ENCODE data around the gene MON2. TPM values are rescaled to one million over a fixed set of nuclear protein-coding genes. Genes with fewer than 3 reads are reported as not detected.

MON2 gene
- total RNA-seq, 1 donor from 2014 or later: 62.3 TPM

DNA sequence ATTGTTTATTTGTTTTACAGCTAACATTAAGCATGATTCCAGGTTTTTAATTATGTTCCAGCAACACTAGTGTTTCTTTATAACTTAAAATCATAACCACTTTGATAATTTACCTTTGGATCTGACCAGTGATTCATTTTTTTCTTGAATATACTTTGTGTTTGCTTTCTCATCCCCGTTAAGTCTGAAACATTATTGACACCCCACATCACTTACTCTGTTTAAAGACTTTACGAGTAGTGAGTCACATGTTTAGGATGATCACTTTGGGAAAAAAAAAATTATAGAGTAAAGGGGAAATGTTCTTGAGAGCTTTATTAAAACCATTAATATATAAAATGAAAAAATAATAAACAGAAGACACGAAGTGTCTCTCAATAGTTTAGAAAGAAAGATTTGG lies 132.2 kb downstream of the MON2 start:
- H3K27ac ChIP-seq: no peak overlapping the region
- H4K20me1 ChIP-seq (ENCODE audit: low read depth): no peaks in the 10 kb centered on the region
- no peak overlapping the region for H3K27ac Mint-ChIP-seq
- H3K4me1 Mint-ChIP-seq: peaks cover 9% of the 10 kb centered on the region
- H3K4me3 ChIP-seq: no peak overlapping the region
- TF ChIP-seq, protein P1, sequence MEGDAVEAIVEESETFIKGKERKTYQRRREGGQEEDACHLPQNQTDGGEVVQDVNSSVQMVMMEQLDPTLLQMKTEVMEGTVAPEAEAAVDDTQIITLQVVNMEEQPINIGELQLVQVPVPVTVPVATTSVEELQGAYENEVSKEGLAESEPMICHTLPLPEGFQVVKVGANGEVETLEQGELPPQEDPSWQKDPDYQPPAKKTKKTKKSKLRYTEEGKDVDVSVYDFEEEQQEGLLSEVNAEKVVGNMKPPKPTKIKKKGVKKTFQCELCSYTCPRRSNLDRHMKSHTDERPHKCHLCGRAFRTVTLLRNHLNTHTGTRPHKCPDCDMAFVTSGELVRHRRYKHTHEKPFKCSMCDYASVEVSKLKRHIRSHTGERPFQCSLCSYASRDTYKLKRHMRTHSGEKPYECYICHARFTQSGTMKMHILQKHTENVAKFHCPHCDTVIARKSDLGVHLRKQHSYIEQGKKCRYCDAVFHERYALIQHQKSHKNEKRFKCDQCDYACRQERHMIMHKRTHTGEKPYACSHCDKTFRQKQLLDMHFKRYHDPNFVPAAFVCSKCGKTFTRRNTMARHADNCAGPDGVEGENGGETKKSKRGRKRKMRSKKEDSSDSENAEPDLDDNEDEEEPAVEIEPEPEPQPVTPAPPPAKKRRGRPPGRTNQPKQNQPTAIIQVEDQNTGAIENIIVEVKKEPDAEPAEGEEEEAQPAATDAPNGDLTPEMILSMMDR (IDR thresholded peaks at IDR 0.05): no peak
- TF ChIP-seq EZH2 (IDR thresholded peaks at IDR 0.05) (no peak), EZH2phosphoT487 (IDR thresholded peaks at IDR 0.05) (no peak)
- peaks cover 3% of the 10 kb centered on the region for H3K36me3 Mint-ChIP-seq
- H3F3A ChIP-seq (ENCODE audit: low read depth): peaks cover 34% of the 10 kb centered on the region
- H3K4me2 ChIP-seq: no peak overlapping the region
- no peaks in the 10 kb centered on the region for H3K9me3 ChIP-seq (ENCODE audit: low read depth)
- H3K9me3 Mint-ChIP-seq: no peaks in the 10 kb centered on the region
- H3K36me3 ChIP-seq: no peaks in the 10 kb centered on the region
- H3K4me1 ChIP-seq: peaks cover 8% of the 10 kb centered on the region
- H3K4me3 Mint-ChIP-seq: no peak overlapping the region
- no peak overlapping the region for H2AFZ ChIP-seq (replicated peaks)
- H3K27me3 Mint-ChIP-seq (ENCODE audit: insufficient read depth, low read depth): peaks cover 5% of the 10 kb centered on the region
- H3K9ac ChIP-seq: no peak overlapping the region
- no peaks in the 10 kb centered on the region for H3K27me3 ChIP-seq
- no peak for DNase-seq (ENCODE audit: low spot score)
- peaks cover 8% of the 10 kb centered on the region for H3K79me2 ChIP-seq (ENCODE audit: low read depth)

DNA sequence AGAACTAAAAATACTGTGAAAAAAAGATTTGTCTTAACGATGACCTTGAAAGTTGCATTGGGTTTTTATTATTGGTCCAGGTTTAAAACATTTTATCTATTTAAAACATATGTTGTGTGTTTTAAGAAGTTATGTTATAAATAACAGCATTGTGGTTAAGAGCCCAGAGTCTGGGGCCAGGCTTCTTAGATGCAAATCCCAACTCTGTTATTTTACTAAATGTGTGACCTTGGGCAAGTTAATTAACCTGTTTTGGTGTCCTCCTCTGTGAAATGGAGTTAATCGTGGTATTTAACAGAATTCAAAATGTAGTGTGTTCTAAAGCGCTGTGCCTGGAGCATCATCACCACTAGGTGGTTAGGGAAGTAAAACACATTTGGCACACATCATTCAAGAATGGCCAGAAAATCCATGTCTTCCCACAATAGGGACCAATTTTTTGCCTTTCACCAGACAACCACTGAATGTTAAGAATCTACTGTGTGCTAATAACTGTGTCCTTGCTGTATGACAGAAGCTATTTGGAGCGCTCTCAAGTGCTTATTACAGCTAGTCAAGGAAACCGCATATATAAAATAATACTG lies 133.3 kb downstream of the MON2 start:
- peaks cover 10% of the 10 kb centered on the region for H3K4me1 ChIP-seq
- no peak overlapping the region for H3K4me2 ChIP-seq
- Mint-ChIP-seq H3K36me3 (peaks cover 9% of the 10 kb centered on the region), H3K9me3 (no peaks in the 10 kb centered on the region), H3K27me3 (ENCODE audit: insufficient read depth, low read depth) (peaks cover 5% of the 10 kb centered on the region), H3K4me1 (peaks cover 9% of the 10 kb centered on the region), H3K4me3 (no peak overlapping the region), H3K27ac (no peak overlapping the region)
- no peak for DNase-seq (ENCODE audit: low spot score)
- no peak for TF ChIP-seq EZH2 (IDR thresholded peaks at IDR 0.05)
- TF ChIP-seq, protein P1 (IDR thresholded peaks at IDR 0.05): peak; percentile 37
- H3K4me3 ChIP-seq: no peak overlapping the region
- peaks cover 19% of the 10 kb centered on the region for H3K79me2 ChIP-seq (ENCODE audit: low read depth)
- no peak overlapping the region for H3K27ac ChIP-seq
- H2AFZ ChIP-seq (replicated peaks): no peak overlapping the region
- H3K9ac ChIP-seq: no peak overlapping the region
- peaks cover 43% of the 10 kb centered on the region for H3F3A ChIP-seq (ENCODE audit: low read depth)
- H3K9me3 ChIP-seq (ENCODE audit: low read depth): no peaks in the 10 kb centered on the region
- H3K27me3 ChIP-seq: no peaks in the 10 kb centered on the region
- peaks cover 6% of the 10 kb centered on the region for H4K20me1 ChIP-seq (ENCODE audit: low read depth)
- no peaks in the 10 kb centered on the region for H3K36me3 ChIP-seq

DNA sequence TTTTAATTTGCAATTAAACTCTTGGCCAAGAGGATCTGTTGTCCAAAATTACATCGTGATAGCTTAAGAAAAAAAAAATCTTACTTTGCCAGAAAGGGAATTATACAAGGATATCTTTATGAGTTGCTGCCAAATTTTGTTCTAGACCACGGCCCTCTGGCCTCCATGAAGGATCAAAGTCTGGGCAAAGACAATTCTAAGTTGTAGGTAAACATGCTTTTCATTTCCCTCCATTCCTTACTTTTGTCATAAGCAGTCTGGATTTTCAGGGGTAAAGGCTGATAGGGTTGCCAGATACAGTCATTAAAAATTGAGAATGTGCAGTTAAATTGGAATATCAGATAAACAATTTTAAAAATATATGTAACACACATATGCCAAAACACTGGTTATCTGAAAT lies 135.1 kb downstream of the MON2 start:
- Histone ChIP-seq H3F3A (ENCODE audit: low read depth) (peaks cover 52% of the 10 kb centered on the region), H2AFZ (replicated peaks) (peak overlapping the region; percentile 75), H3K27me3 (no peaks in the 10 kb centered on the region), H3K4me1 (peaks cover 25% of the 10 kb centered on the region), H3K4me3 (peak overlapping the region; percentile 79), H4K20me1 (ENCODE audit: low read depth) (peaks cover 25% of the 10 kb centered on the region), H3K27ac (peak overlapping the region; percentile 97), H3K4me2 (peak overlapping the region; percentile 97), H3K79me2 (ENCODE audit: low read depth) (peaks cover 37% of the 10 kb centered on the region), H3K9me3 (ENCODE audit: low read depth) (no peaks in the 10 kb centered on the region), H3K9ac (no peak overlapping the region), H3K36me3 (peaks cover 8% of the 10 kb centered on the region)
- Mint-ChIP-seq H3K27ac (peak overlapping the region; percentile 30), H3K27me3 (ENCODE audit: insufficient read depth, low read depth) (peaks cover 5% of the 10 kb centered on the region), H3K36me3 (peaks cover 20% of the 10 kb centered on the region), H3K9me3 (no peaks in the 10 kb centered on the region), H3K4me3 (peak overlapping the region; percentile 93), H3K4me1 (peaks cover 21% of the 10 kb centered on the region)
- TF ChIP-seq, protein P1 (IDR thresholded peaks at IDR 0.05): no peak
- no peak for TF ChIP-seq EZH2 (IDR thresholded peaks at IDR 0.05)
- DNase-seq (ENCODE audit: low spot score): no peak

Data from neural progenitor cell (in vitro differentiated cells).